ENCODE data around the gene EML3.

GRCh38 chr11:62614275-62614674 lies 1.7 kb upstream of the EML3 start:
- TF ChIP-seq CTCF (IDR thresholded peaks at IDR 0.05) (no peak), POLR2A (IDR thresholded peaks at IDR 0.05) (no peak)

Data from testis (tissue), 2 donors.